Activated T-cell treated with anti-CD3 and anti-CD28 coated beads, Interleukin-2, amount 50 U/mL, for 24 hours (primary cell): Measurements from ENCODE around the gene ANKRD13B.

Experiments
- DNase-seq: peaks from one replicate; pipeline ENCODE4 v3.0.0-alpha.2; 2020
- H3K27ac Mint-ChIP-seq: 2 replicates; pipeline ENCODE4 v1.8.0; 2020; ENCODE audit warnings: mild to moderate bottlenecking, mixed read lengths
- H3K27me3 Mint-ChIP-seq: 2 replicates; pipeline ENCODE4 v1.8.0; 2020; ENCODE audit warnings: mixed read lengths
- H3K36me3 Mint-ChIP-seq: 2 replicates; pipeline ENCODE4 v1.8.0; 2020; ENCODE audit warnings: low read depth, mixed read lengths
- H3K4me1 Mint-ChIP-seq: 2 replicates; pipeline ENCODE4 v1.8.0; 2020; ENCODE audit warnings: low read depth, mixed read lengths
- H3K4me3 Mint-ChIP-seq: 2 replicates; pipeline ENCODE4 v1.8.0; 2020; ENCODE audit warnings: mild to moderate bottlenecking, moderate library complexity, mixed read lengths
- H3K9me3 Mint-ChIP-seq: 2 replicates; pipeline ENCODE4 v1.8.0; 2020; ENCODE audit warnings: mixed read lengths

The ANKRD13B gene

GRCh38 chr17:29583324-29584248 is 9.3 kb upstream of the ANKRD13B start:
- H3K27ac Mint-ChIP-seq: peak overlapping the region; percentile 94
- peaks cover 65% of the 10 kb centered on the region for H3K4me1 Mint-ChIP-seq
- no peak overlapping the region for H3K4me3 Mint-ChIP-seq
- no peak for DNase-seq
- H3K9me3 Mint-ChIP-seq: no peaks in the 10 kb centered on the region
- no peaks in the 10 kb centered on the region for H3K27me3 Mint-ChIP-seq
- H3K36me3 Mint-ChIP-seq: peaks cover 76% of the 10 kb centered on the region

GRCh38 chr17:29584452-29585079 is 8.4 kb upstream of the ANKRD13B start:
- Mint-ChIP-seq H3K27ac (peak overlapping the region; percentile 94), H3K4me3 (no peak overlapping the region), H3K36me3 (peaks cover 68% of the 10 kb centered on the region), H3K27me3 (no peaks in the 10 kb centered on the region), H3K9me3 (no peaks in the 10 kb centered on the region), H3K4me1 (peaks cover 65% of the 10 kb centered on the region)
- DNase-seq: no peak

GRCh38 chr17:29585080-29585751 is 7.7 kb upstream of the ANKRD13B start:
- Mint-ChIP-seq H3K27me3 (no peaks in the 10 kb centered on the region), H3K4me1 (peaks cover 66% of the 10 kb centered on the region), H3K27ac (peak overlapping the region; percentile 94), H3K36me3 (peaks cover 62% of the 10 kb centered on the region), H3K9me3 (no peaks in the 10 kb centered on the region), H3K4me3 (peak overlapping the region; percentile 51)
- DNase-seq: no peak

- Mint-ChIP-seq H3K27me3 (no peaks in the 10 kb centered on the region), H3K4me3 (peak overlapping the region; percentile 96), H3K36me3 (peaks cover 45% of the 10 kb centered on the region), H3K27ac (peak overlapping the region; percentile 94), H3K9me3 (no peaks in the 10 kb centered on the region), H3K4me1 (peaks cover 71% of the 10 kb centered on the region)
- DNase-seq: no peak
These were observed 6.1 kb upstream of the ANKRD13B start for GRCh38 chr17:29586676-29587469.

GRCh38 chr17:29587591-29587990 is 5.3 kb upstream of the ANKRD13B start:
- H3K27me3 Mint-ChIP-seq: no peaks in the 10 kb centered on the region
- H3K9me3 Mint-ChIP-seq: no peaks in the 10 kb centered on the region
- peaks cover 74% of the 10 kb centered on the region for H3K4me1 Mint-ChIP-seq
- peak overlapping the region; percentile 94 for H3K27ac Mint-ChIP-seq
- H3K36me3 Mint-ChIP-seq: peaks cover 38% of the 10 kb centered on the region
- peak overlapping the region; percentile 96 for H3K4me3 Mint-ChIP-seq
- DNase-seq: no peak

- no peaks in the 10 kb centered on the region for H3K9me3 Mint-ChIP-seq
- peaks cover 33% of the 10 kb centered on the region for H3K36me3 Mint-ChIP-seq
- H3K27me3 Mint-ChIP-seq: no peaks in the 10 kb centered on the region
- peaks cover 78% of the 10 kb centered on the region for H3K4me1 Mint-ChIP-seq
- H3K4me3 Mint-ChIP-seq: peak overlapping the region; percentile 96
- no peak for DNase-seq
- H3K27ac Mint-ChIP-seq: peak overlapping the region; percentile 94
These were observed 4.8 kb upstream of the ANKRD13B start for GRCh38 chr17:29588017-29588561.

GRCh38 chr17:29588562-29589411 is 4.1 kb upstream of the ANKRD13B start:
- H3K4me3 Mint-ChIP-seq: peak overlapping the region; percentile 96
- peak overlapping the region; percentile 94 for H3K27ac Mint-ChIP-seq
- no peaks in the 10 kb centered on the region for H3K9me3 Mint-ChIP-seq
- H3K4me1 Mint-ChIP-seq: peaks cover 75% of the 10 kb centered on the region
- peaks cover 27% of the 10 kb centered on the region for H3K36me3 Mint-ChIP-seq
- H3K27me3 Mint-ChIP-seq: no peaks in the 10 kb centered on the region
- DNase-seq: peak; percentile 73

GRCh38 chr17:29589524-29590410 is 3.2 kb upstream of the ANKRD13B start, which contains the start of gene GIT1:
TSS of gene GIT1 (minus strand) at chr17:29589648. CDS start at chr17:29589378, 270 bp downstream.
- Mint-ChIP-seq H3K9me3 (no peaks in the 10 kb centered on the region), H3K27me3 (no peaks in the 10 kb centered on the region), H3K36me3 (peaks cover 26% of the 10 kb centered on the region), H3K27ac (peak within 1 kb of the TSS; percentile 94), H3K4me1 (peaks cover 74% of the 10 kb centered on the region), H3K4me3 (peak within 1 kb of the TSS; percentile 96)
- peak; percentile 89 for DNase-seq

- Mint-ChIP-seq H3K4me1 (peaks cover 70% of the 10 kb centered on the region), H3K36me3 (peaks cover 24% of the 10 kb centered on the region), H3K27ac (peak overlapping the region; percentile 92), H3K9me3 (no peaks in the 10 kb centered on the region), H3K4me3 (peak overlapping the region; percentile 79), H3K27me3 (no peaks in the 10 kb centered on the region)
- DNase-seq: peak; percentile 60
These were observed 2.4 kb upstream of the ANKRD13B start for GRCh38 chr17:29590411-29591145.

- Mint-ChIP-seq H3K4me1 (peaks cover 63% of the 10 kb centered on the region), H3K27me3 (no peaks in the 10 kb centered on the region), H3K36me3 (peaks cover 22% of the 10 kb centered on the region), H3K4me3 (peak overlapping the region; percentile 79), H3K27ac (peak overlapping the region; percentile 92), H3K9me3 (no peaks in the 10 kb centered on the region)
- peak; percentile 74 for DNase-seq
These were observed 1.7 kb upstream of the ANKRD13B start for GRCh38 chr17:29591146-29591736.

- Mint-ChIP-seq H3K4me1 (peaks cover 56% of the 10 kb centered on the region), H3K27me3 (no peaks in the 10 kb centered on the region), H3K9me3 (no peaks in the 10 kb centered on the region), H3K36me3 (peaks cover 21% of the 10 kb centered on the region), H3K4me3 (peak overlapping the region; percentile 79), H3K27ac (peak overlapping the region; percentile 92)
- DNase-seq: peak; percentile 91
These were observed 959 bp upstream of the ANKRD13B start for GRCh38 chr17:29591737-29592608.
